Measurements from ENCODE around the gene ROR1.

- TF ChIP-seq TAF1 (IDR thresholded peaks at IDR 0.05; ENCODE audit: borderline replicate concordance, insufficient read depth, low read length) (no peak), SIN3A (IDR thresholded peaks at IDR 0.05; ENCODE audit: borderline replicate concordance, insufficient read depth, low read length) (no peak), POLR2AphosphoS5 (IDR thresholded peaks at IDR 0.05; ENCODE audit: low read depth, low read length) (no peak), REST (IDR thresholded peaks at IDR 0.05; ENCODE audit: insufficient read depth in 1 of 2, low read depth in 2 of 2, low read length in 2 of 2) (no peak)
Measured at GRCh38 chr1:63880958-63881576, 107.2 kb downstream of the ROR1 start.
